Epithelial cell of proximal tubule (primary cell): ENCODE measurements around the gene MFF. TPM values are rescaled to one million over a fixed set of nuclear protein-coding genes. Genes with fewer than 3 reads are reported as not detected.
A peak's percentile ranks its signal among the peaks of the same experiment; 100 is the strongest.

Experiments used
- DNase-seq: peaks from one replicate; pipeline ENCODE4 v3.0.0-alpha.2; 2011; ENCODE audit warnings: low read depth
- H3K4me3 ChIP-seq: 2 replicates; pipeline ENCODE4 v1.5.1; 2011; ENCODE audit warnings: low read depth, mild to moderate bottlenecking, low read length
- CTCF ChIP-seq: conservative IDR thresholded peaks from 2 replicates; pipeline ENCODE4 v1.5.1; 2012; ENCODE audit warnings: low read depth, mild to moderate bottlenecking, low read length
- total RNA-seq: library from RNA; depleted of rRNA; stranded (reverse); fragments of >200 nt; gene quantifications from 2 replicates; pipeline ENCODE4 v1.2.3, GENCODE V29; 2015

The MFF gene
- total RNA-seq, 1 donor from 2014 or later, result 99.4 TPM

GRCh38 chr2:227326783-227327182 lies 1.7 kb downstream of the MFF start:
- no peak for DNase-seq
- TF ChIP-seq CTCF, result no peak
- peak overlapping the region; percentile 91 for H3K4me3 ChIP-seq

DNA sequence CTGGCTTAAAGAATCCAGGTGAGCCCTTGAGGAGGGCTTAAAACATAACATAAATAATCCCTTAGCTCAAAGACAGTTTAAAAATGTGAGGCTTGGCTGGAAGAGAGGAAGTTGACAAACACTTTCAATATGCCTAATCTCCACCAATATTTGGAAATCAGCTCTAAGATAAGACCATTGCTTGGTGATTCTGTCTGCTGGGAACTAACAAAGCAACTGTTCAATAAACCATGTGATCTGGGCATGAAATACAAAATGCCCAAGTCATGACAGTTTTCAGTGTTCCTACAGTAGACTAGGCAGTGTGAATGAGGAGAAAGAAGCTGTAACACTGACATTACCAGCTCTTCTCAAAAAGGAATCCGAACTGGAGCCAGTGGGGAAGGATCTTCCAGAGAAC lies 10.7 kb downstream of the MFF start:
- no peak for DNase-seq
- no peak for TF ChIP-seq CTCF

DNA sequence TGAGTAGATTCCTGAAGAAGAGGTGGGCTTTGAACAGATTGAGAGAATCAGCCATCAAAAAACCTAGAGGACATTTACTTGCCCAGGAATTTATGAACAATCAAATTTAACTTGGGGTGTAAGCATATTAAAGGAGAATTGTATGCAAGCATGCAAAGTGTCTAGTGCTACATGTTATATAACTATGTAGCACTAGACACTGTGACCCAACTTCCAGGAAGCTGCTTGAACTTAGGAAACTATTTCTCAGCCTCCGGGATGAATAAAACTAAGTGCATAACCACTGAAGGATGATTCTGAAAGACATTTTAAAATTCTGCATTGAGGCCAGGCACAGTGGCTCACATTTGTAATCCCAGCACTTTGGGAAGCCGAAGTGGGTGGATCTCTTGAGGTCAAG lies 12.4 kb downstream of the MFF start:
- TF ChIP-seq CTCF, result no peak
- no peak overlapping the region for H3K4me3 ChIP-seq
- DNase-seq, result no peak

More for the DNA sequence above, 10.7 kb downstream of the MFF start:
- no peak overlapping the region for H3K4me3 ChIP-seq

GRCh38 chr2:227339098-227339599 lies 14.1 kb downstream of the MFF start:
- peak; percentile 40 for DNase-seq

GRCh38 chr2:227340106-227340505 lies 15.1 kb downstream of the MFF start:
- DNase-seq, result no peak
- TF ChIP-seq CTCF, result no peak
- no peak overlapping the region for H3K4me3 ChIP-seq

More at GRCh38 chr2:227339098-227339599, 14.1 kb downstream of the MFF start:
- TF ChIP-seq CTCF, result no peak
- no peak overlapping the region for H3K4me3 ChIP-seq

DNA sequence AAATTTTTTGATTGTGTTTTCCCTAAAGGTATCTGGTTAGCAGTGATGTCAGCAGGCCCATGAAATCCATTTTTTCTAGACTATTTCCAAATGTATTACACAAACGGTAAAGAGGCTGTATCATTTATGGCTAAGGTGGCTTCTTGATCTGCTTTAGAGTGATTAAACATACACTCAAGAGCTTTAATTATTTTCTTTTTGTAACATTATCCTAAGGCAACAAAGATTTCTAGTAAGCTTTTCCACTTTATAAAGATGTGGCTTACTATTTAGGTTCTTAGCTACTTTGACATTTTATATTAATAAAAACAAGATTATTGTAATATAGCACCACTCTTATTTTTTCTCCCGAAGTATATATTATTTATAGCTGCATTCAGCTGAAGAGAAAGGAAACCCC lies 16.5 kb downstream of the MFF start:
- no peak for TF ChIP-seq CTCF
- no peak for DNase-seq
- H3K4me3 ChIP-seq, result no peak overlapping the region

DNA sequence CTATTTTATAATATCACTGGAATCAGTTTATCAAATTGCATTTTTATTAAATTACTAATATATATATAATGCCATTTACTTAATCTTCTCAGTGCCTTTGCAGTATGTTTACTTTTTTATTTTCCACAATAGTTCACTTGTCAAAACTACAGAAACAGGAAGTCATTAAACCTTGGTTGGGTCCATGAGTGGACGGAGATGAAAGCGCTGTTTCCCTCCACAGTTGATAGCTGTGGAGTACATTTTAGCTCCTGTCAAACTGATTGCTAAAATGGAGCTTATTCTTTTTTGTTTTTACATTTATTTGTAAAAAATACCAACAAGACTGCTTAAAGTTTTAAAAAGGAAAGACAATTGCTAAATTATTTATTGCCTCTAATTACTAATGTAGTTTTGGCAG lies 19.2 kb downstream of the MFF start:
- no peak for DNase-seq
- no peak overlapping the region for H3K4me3 ChIP-seq
- no peak for TF ChIP-seq CTCF
